ENCODE measurements around the gene S1PR4. TPM values are rescaled to one million over a fixed set of nuclear protein-coding genes. Genes with fewer than 3 reads are reported as not detected.
A peak's percentile ranks its signal among the peaks of the same experiment; 100 is the strongest.

The S1PR4 gene
- total and polyA plus RNA-seq, 9 of the 15 experiments (the other 6 are each of a cell fraction or from before 2014, with no cell fraction given) = 0.27 TPM; not detected in 8

DNA sequence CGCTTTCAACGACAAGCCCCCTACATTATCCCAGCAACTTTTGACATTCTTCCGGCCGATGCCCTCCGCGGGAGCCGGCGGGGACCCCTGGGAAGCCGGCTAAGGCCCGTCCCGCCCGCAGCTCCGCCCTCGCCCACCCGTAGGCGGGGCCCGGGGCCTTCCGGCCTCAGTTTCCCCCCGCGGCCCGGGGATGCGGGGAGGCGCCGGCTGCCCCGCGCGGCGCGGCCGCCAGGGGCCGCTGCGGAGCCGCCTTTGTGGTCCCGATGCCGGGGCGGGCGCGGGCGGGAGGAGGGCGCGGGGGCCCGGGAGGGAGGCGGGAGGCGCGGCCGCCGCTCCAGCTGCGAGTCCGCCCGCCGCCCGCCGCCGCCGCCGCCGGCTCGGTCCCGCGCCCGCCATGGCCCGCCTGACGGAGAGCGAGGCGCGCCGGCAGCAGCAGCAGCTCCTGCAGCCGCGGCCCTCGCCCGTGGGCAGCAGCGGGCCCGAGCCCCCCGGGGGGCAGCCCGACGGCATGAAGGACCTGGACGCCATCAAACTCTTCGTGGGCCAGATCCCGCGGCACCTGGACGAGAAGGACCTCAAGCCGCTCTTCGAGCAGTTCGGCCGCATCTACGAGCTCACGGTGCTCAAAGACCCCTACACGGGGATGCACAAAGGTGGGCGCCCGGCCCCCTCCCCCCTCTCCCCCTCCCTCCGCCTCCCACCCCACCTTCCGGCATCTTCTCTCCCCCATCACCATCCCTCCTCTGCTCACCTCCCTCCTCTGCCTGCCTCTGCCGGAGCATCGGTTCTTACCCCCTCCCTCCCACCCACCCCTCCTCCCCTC lies 46.0 kb downstream of the S1PR4 start, which contains the start of gene CELF5 (continued):
- TF ChIP-seq, protein P1, sequence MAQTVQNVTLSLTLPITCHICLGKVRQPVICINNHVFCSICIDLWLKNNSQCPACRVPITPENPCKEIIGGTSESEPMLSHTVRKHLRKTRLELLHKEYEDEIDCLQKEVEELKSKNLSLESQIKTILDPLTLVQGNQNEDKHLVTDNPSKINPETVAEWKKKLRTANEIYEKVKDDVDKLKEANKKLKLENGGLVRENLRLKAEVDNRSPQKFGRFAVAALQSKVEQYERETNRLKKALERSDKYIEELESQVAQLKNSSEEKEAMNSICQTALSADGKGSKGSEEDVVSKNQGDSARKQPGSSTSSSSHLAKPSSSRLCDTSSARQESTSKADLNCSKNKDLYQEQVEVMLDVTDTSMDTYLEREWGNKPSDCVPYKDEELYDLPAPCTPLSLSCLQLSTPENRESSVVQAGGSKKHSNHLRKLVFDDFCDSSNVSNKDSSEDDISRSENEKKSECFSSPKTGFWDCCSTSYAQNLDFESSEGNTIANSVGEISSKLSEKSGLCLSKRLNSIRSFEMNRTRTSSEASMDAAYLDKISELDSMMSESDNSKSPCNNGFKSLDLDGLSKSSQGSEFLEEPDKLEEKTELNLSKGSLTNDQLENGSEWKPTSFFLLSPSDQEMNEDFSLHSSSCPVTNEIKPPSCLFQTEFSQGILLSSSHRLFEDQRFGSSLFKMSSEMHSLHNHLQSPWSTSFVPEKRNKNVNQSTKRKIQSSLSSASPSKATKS (CRISPR knock-in tag; IDR thresholded peaks at IDR 0.05) = no peak
- TF ChIP-seq ELF4 (CRISPR knock-in tag; IDR thresholded peaks at IDR 0.05) (no peak), PRPF4 (IDR thresholded peaks at IDR 0.05; ENCODE audit: insufficient read depth, low read depth, low read length, poor library complexity, severe bottlenecking) (no peak), RAD21 (CRISPR knock-in tag; conservative IDR thresholded peaks at IDR 0.05 in 1 of 2, IDR thresholded peaks at IDR 0.05 in 1 of 2) (peak in 1 of 2 experiments; percentile 43; a peak in 2 of 4 replicates)

DNA sequence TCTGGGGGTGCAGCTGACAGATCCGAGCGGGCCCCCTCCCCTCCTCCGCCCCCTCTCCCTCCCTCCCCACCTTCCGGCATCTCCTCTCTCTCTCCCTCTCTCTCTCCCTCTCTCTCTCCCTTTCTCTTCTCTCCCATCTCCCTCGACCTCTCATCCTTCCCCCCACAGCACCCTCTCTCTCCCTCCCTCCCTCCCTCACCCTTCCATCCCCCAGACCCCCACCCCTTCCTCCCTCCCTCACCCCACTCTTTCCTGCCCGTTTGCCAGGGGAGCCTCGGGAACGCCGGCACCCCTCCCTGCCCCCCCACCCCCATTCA lies 46.6 kb downstream of the S1PR4 start:
- intact Hi-C loops (cut with micrococcal nuclease) = no loop called here
- H3K9me3 ChIP-seq (replicated peaks; ENCODE audit: control insufficient read depth, insufficient read depth, low read depth, low read length) = no peaks in the 10 kb centered on the region
- H3K4me1 ChIP-seq (replicated peaks in 1 of 2; ENCODE audit: control insufficient read depth in 2 of 2, insufficient read depth in 2 of 2, low read length in 2 of 2) = peaks cover 0 to 29% of the 10 kb centered on the region in 2 experiments; a peak in 2 of 5 replicates
- no peak overlapping the region for H3K27ac ChIP-seq (ENCODE audit: extremely low read depth, low read depth, low read length)
- in situ Hi-C loops (cut with MboI) = no loop called here
- peaks cover 5% of the 10 kb centered on the region; the same call in 1 of the 2 replicates for H4K20me1 ChIP-seq (replicated peaks; ENCODE audit: control insufficient read depth, insufficient read depth, low read length)
- H3K4me2 ChIP-seq (ENCODE audit: insufficient read depth, low read length) = no peak overlapping the region
- no peaks in the 10 kb centered on the region for H3K36me3 ChIP-seq (ENCODE audit: control insufficient read depth, insufficient read depth, low read length)
- FAIRE-seq = no peak
- WGBS (ENCODE audit: insufficient coverage, low coverage, missing lambda C conversion rate) = no CpG with 5 or more reads among the region's 9 CpGs
- BruUV-seq (replicated peaks) = no TSS peak
- ChIA-PET POLR2A (no interaction called here), CTCF (ENCODE audit: low intra/inter-chr PET ratio) (interaction anchor here (0.5 kb wide), 1 partner anchor 81 kb away, joined by 3 read pairs; no protein-coding TSS in a partner anchor)
- H3K9ac ChIP-seq (ENCODE audit: insufficient read depth in 1 of 2, low read depth in 2 of 2, low read length in 2 of 2) = no peak overlapping the region
- DNase-seq (ENCODE audit: extremely low read depth in 1 of 4, low spot score in 3 of 4) = no peak
- TF ChIP-seq HNRNPUL1 (IDR thresholded peaks at IDR 0.05; ENCODE audit: low read length) (no peak), POLR2AphosphoS5 (IDR thresholded peaks at IDR 0.05; ENCODE audit: control insufficient read depth, insufficient read depth, low read depth, low read length) (no peak), HDAC1 (IDR thresholded peaks at IDR 0.05) (no peak), SLC30A9 (CRISPR knock-in tag; IDR thresholded peaks at IDR 0.05) (no peak), GTF2A2 (tag; IDR thresholded peaks at IDR 0.05) (no peak)
- no peak overlapping the region for H3K4me3 ChIP-seq
- H2AFZ ChIP-seq (ENCODE audit: low read depth, low read length) = no peak overlapping the region
- H3K27me3 ChIP-seq (ENCODE audit: control insufficient read depth in 2 of 2, insufficient read depth in 2 of 2, low read length in 2 of 2) = peaks cover 6 to 38% of the 10 kb centered on the region in 2 experiments; a peak in 4 of 5 replicates
- no peak for ATAC-seq
- no peaks in the 10 kb centered on the region for H3K79me2 ChIP-seq (ENCODE audit: control insufficient read depth, insufficient read depth, low read length)
- H3K9me1 ChIP-seq (ENCODE audit: control insufficient read depth, insufficient read depth, low read length) = no peaks in the 10 kb centered on the region

Data from K562 (cell line).